ENCODE measurements around the gene FAF1. TPM values are rescaled to one million over a fixed set of nuclear protein-coding genes. Genes with fewer than 3 reads are reported as not detected.

The FAF1 gene
- total RNA-seq, 2 experiments from 2014 or later = 43.5 to 44.0 TPM

DNA sequence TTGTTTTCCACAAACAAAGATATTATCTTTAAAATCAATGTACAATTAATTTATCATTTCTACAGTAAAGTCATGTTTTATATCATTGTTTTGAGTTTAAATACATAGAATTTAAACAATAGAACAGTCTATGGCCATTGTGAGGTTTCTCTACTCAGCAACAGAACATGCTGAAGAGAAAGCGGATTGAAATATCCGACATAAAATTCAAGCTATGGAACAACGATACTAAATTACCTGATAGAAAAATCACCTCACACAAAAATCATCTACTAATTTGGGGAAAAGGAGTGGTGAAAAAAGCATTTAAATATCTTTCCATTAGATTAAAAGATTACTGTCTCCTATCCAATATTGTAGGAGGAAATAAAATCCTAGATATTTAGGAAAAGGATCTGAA is 22.5 kb upstream of the FAF1 start:
- no peak overlapping the region for H3K27ac ChIP-seq (ENCODE audit: low read depth in 1 of 2, low read length in 2 of 2)
- TF ChIP-seq, protein P1, sequence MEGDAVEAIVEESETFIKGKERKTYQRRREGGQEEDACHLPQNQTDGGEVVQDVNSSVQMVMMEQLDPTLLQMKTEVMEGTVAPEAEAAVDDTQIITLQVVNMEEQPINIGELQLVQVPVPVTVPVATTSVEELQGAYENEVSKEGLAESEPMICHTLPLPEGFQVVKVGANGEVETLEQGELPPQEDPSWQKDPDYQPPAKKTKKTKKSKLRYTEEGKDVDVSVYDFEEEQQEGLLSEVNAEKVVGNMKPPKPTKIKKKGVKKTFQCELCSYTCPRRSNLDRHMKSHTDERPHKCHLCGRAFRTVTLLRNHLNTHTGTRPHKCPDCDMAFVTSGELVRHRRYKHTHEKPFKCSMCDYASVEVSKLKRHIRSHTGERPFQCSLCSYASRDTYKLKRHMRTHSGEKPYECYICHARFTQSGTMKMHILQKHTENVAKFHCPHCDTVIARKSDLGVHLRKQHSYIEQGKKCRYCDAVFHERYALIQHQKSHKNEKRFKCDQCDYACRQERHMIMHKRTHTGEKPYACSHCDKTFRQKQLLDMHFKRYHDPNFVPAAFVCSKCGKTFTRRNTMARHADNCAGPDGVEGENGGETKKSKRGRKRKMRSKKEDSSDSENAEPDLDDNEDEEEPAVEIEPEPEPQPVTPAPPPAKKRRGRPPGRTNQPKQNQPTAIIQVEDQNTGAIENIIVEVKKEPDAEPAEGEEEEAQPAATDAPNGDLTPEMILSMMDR (IDR thresholded peaks at IDR 0.05) = no peak
- H3K9me3 ChIP-seq (ENCODE audit: control insufficient read depth in 1 of 2, insufficient read depth in 1 of 2, low read length in 2 of 2) = no peaks in the 10 kb centered on the region
- H3K36me3 ChIP-seq (ENCODE audit: insufficient read depth, low read length) = no peaks in the 10 kb centered on the region
- Mint-ChIP-seq H3K4me1 (ENCODE audit: low read depth) (peaks cover 10% of the 10 kb centered on the region), H3K27ac (no peak overlapping the region), H3K36me3 (ENCODE audit: low read depth) (peaks cover 4% of the 10 kb centered on the region), H3K27me3 (peaks cover 9% of the 10 kb centered on the region), H3K9me3 (no peaks in the 10 kb centered on the region), H3K4me3 (no peak overlapping the region)
- DNase-seq (no peak), ATAC-seq (ENCODE audit: poor library complexity) (no peak)
- H3K4me1 ChIP-seq (ENCODE audit: insufficient read depth, low read length) = peaks cover 10% of the 10 kb centered on the region
- no peaks in the 10 kb centered on the region for H3K27me3 ChIP-seq (ENCODE audit: control insufficient read depth in 1 of 2, insufficient read depth in 2 of 2, low read length in 2 of 2)
- CTCF ChIA-PET = interaction anchor here (2.1 kb wide), 1 partner anchor 14 kb away, joined by 10 read pairs; no protein-coding TSS in a partner anchor
- no peak overlapping the region for H3K4me3 ChIP-seq (ENCODE audit: low read length)
- POLR2A ChIA-PET = interaction anchor here (1.8 kb wide), 1 partner anchor 14 kb away, joined by 7 read pairs; no protein-coding TSS in a partner anchor
- intact Hi-C loops (cut with DNase I, micrococcal nuclease) = no loop called here

DNA sequence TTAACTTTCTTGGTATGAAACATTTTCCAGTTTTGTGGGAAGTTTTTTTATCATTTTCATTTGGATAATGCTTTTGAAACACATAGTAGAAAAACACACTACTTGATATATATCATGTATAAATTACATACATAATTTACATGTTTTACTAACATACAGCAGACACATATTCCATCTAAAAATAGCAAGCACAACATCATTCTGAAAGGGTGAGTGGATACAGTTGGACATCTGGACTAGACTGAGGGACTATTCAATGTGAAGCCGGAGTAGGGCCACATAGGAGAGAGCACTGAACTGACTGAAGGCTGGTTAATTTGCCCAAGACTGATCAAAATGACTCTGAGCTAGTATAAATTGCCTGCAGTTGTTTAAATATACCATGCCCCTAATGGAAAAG is 21.7 kb upstream of the FAF1 start:
- Mint-ChIP-seq H3K4me1 (ENCODE audit: low read depth) (peaks cover 19% of the 10 kb centered on the region), H3K27me3 (peaks cover 15% of the 10 kb centered on the region), H3K27ac (no peak overlapping the region), H3K36me3 (ENCODE audit: low read depth) (peaks cover 4% of the 10 kb centered on the region), H3K4me3 (no peak overlapping the region), H3K9me3 (no peaks in the 10 kb centered on the region)
- H3K27me3 ChIP-seq (ENCODE audit: control insufficient read depth in 1 of 2, insufficient read depth in 2 of 2, low read length in 2 of 2) = peaks cover 0 to under 1% of the 10 kb centered on the region in 2 experiments
- H3K4me3 ChIP-seq (ENCODE audit: low read length) = no peak overlapping the region
- intact Hi-C loops (cut with DNase I, micrococcal nuclease) = no loop called here
- peaks cover 17% of the 10 kb centered on the region for H3K4me1 ChIP-seq (ENCODE audit: insufficient read depth, low read length)
- POLR2A ChIA-PET = interaction anchor here (0.9 to 1.8 kb wide), 2 partner anchors 13 to 254 kb away, joined by 3 to 7 read pairs; no protein-coding TSS in a partner anchor
- H3K36me3 ChIP-seq (ENCODE audit: insufficient read depth, low read length) = no peaks in the 10 kb centered on the region
- H3K9me3 ChIP-seq (ENCODE audit: control insufficient read depth in 1 of 2, insufficient read depth in 1 of 2, low read length in 2 of 2) = no peaks in the 10 kb centered on the region
- DNase-seq (no peak), ATAC-seq (ENCODE audit: poor library complexity) (no peak)
- CTCF ChIA-PET = interaction anchor here (2.1 kb wide), 1 partner anchor 13 kb away, joined by 10 read pairs; no protein-coding TSS in a partner anchor
- TF ChIP-seq, protein P1 (IDR thresholded peaks at IDR 0.05) = no peak
- no peak overlapping the region for H3K27ac ChIP-seq (ENCODE audit: low read depth in 1 of 2, low read length in 2 of 2)

DNA sequence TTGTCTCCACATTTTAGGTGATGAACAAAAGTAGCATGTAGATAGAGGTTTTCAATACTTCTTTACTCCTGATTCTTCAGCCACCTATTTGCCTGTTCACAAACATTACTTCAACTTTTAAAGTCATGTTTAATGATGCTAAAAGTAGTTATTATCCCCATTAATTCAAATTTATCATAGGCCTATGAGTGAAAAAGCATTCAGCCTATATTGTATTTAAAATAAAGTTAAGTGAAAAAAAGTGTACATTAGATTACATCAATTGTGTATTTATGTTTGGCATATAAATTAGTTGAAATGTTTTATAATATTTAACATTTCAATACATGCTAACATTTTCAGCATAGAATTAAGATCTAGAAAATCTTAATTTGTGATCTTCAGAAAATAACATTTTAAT is 20.4 kb upstream of the FAF1 start:
- intact Hi-C loops (cut with DNase I, micrococcal nuclease) = no loop called here
- Histone ChIP-seq H3K4me3 (ENCODE audit: low read length) (no peak overlapping the region), H3K4me1 (ENCODE audit: insufficient read depth, low read length) (peaks cover 23% of the 10 kb centered on the region), H3K27me3 (ENCODE audit: control insufficient read depth in 1 of 2, insufficient read depth in 2 of 2, low read length in 2 of 2) (peaks cover 4 to 10% of the 10 kb centered on the region in 2 experiments), H3K9me3 (ENCODE audit: control insufficient read depth in 1 of 2, insufficient read depth in 1 of 2, low read length in 2 of 2) (no peaks in the 10 kb centered on the region), H3K36me3 (ENCODE audit: insufficient read depth, low read length) (no peaks in the 10 kb centered on the region), H3K27ac (ENCODE audit: low read depth in 1 of 2, low read length in 2 of 2) (no peak overlapping the region)
- ChIA-PET CTCF (interaction anchor here (1.6 to 2.1 kb wide), 2 partner anchors 12 kb away, joined by 5 to 10 read pairs; no protein-coding TSS in a partner anchor), POLR2A (interaction anchor here (0.9 to 4.4 kb wide), 2 partner anchors 12 to 255 kb away, joined by 3 to 82 read pairs; partner anchors contain the start of gene CDKN2C)
- Mint-ChIP-seq H3K36me3 (ENCODE audit: low read depth) (peaks cover 4% of the 10 kb centered on the region), H3K27ac (no peak overlapping the region), H3K4me1 (ENCODE audit: low read depth) (peaks cover 27% of the 10 kb centered on the region), H3K27me3 (peaks cover 24% of the 10 kb centered on the region), H3K4me3 (peak overlapping the region; percentile 17), H3K9me3 (no peaks in the 10 kb centered on the region)
- DNase-seq (no peak), ATAC-seq (ENCODE audit: poor library complexity) (no peak)
- TF ChIP-seq, protein P1 (IDR thresholded peaks at IDR 0.05) = no peak
